Panc1 (cell line): ENCODE data around the gene KRTAP9-1. TPM values are rescaled to one million over a fixed set of nuclear protein-coding genes. Genes with fewer than 3 reads are reported as not detected.

Experiments
- ATAC-seq: fragments of 200-7000 bp; cut with Tn5 transposase; 2 replicates; pipeline ENCODE4 v1.9.1; 2020; ENCODE audit warnings: mild to moderate bottlenecking, moderate library complexity
- BruUV-seq: library from RNA; stranded (reverse); fragments of 400-500 nt; replicated peaks from 2 replicates; lab custom pipeline; 2021; lab: Mats Ljungman, UMichigan
- CTCF ChIA-PET: fragments of 300-600 bp; sonication (Branson Sonifier 250); formaldehyde crosslinking; loops from one replicate; lab custom pipeline; 2022; ENCODE audit warnings: antibody characterized with exemption; lab: Charles Lee
- POLR2A ChIA-PET: fragments of 300-600 bp; sonication (Branson Sonifier 250); formaldehyde crosslinking; loops from one replicate; lab custom pipeline; 2022; ENCODE audit warnings: antibody characterized with exemption; lab: Charles Lee
- DNase-seq: peaks from one replicate; pipeline ENCODE4 v3.0.0-alpha.2; 2010; ENCODE audit warnings: low read depth, low spot score
- H3K27ac ChIP-seq: 2 replicates; pipeline ENCODE4 v1.5.1; 2011; ENCODE audit warnings: mild to moderate bottlenecking, low read length, inconsistent platforms
- H3K27me3 ChIP-seq: fragments of 200-500 bp; sonication (Bioruptor generic); 2 replicates; pipeline ENCODE4 v1.6.0; 2014; ENCODE audit warnings: low read length, inconsistent platforms; ENCODE audit not compliant: control insufficient read depth, insufficient read depth
- H3K36me3 ChIP-seq: fragments of 200-500 bp; sonication (Bioruptor generic); 2 replicates; pipeline ENCODE4 v1.5.1; 2014; ENCODE audit warnings: inconsistent platforms, mild to moderate bottlenecking, low read length, moderate library complexity; ENCODE audit not compliant: control insufficient read depth, insufficient read depth
- H3K4me1 ChIP-seq: 2 replicates; pipeline ENCODE4 v1.5.1; 2011; ENCODE audit warnings: inconsistent platforms, mild to moderate bottlenecking, low read length, moderate library complexity; ENCODE audit not compliant: control insufficient read depth, insufficient read depth
- H3K4me3 ChIP-seq, 2 experiments: 2 replicates each; pipeline ENCODE4 v1.5.1; 2011 to 2012; ENCODE audit warnings: low read depth in 2 of 2, low read length in 2 of 2, mild to moderate bottlenecking in 2 of 2, inconsistent platforms in 1 of 2, moderate library complexity in 1 of 2
- H3K9me3 ChIP-seq: fragments of 200-500 bp; sonication (Bioruptor generic); 2 replicates; pipeline ENCODE4 v1.5.1; 2014; ENCODE audit warnings: low read depth, mild to moderate bottlenecking, inconsistent platforms, low read length, moderate library complexity; ENCODE audit not compliant: control insufficient read depth, insufficient read depth
- POLR2AphosphoS5 ChIP-seq: IDR thresholded peaks from 2 replicates; pipeline ENCODE4 v1.6.1; 2012; ENCODE audit warnings: mild to moderate bottlenecking, low read depth, low read length, moderate library complexity
- SIN3A ChIP-seq: IDR thresholded peaks from 2 replicates; pipeline ENCODE4 v1.6.1; 2012; ENCODE audit warnings: low read depth, mild to moderate bottlenecking, low read length, moderate library complexity, borderline replicate concordance; ENCODE audit not compliant: insufficient read depth
- TCF7L2 ChIP-seq: IDR thresholded peaks from 2 replicates; pipeline ENCODE4 v1.6.1; 2011; ENCODE audit warnings: mild to moderate bottlenecking, low read depth, low read length, inconsistent platforms
- in situ Hi-C: cut with HindIII; loops from 2 replicates; pipeline ENCODE4 v1.10.0; 2016; ENCODE audit warnings: low sequenced_read_pairs, low pct_unique_long_range_greater_than_20kb
- intact Hi-C: fragments of 100-400 bp; cut with micrococcal nuclease; formaldehyde crosslinking; loops from one replicate; pipeline ENCODE4 v1.10.0; 2022; ENCODE audit not compliant: unreplicated experiment
- total RNA-seq: library from RNA; stranded (reverse); gene quantifications from one replicate; pipeline ENCODE4 v1.2.1, GENCODE V29; 2021; ENCODE audit not compliant: unreplicated experiment
- TF ChIP-seq, protein P1 (sequence below), 2 experiments: IDR thresholded peaks; 2 replicates each; pipeline ENCODE4 v1.6.1; 2011 to 2012; ENCODE audit warnings: low read depth in 2 of 2, control low read depth in 1 of 2, low read length in 1 of 2, mild to moderate bottlenecking in 1 of 2, moderate library complexity in 1 of 2; ENCODE audit not compliant: insufficient read depth in 1 of 2
- TF ChIP-seq, protein P2 (sequence below): fragments of 450-650 bp; IDR thresholded peaks from 2 replicates; pipeline ENCODE4 v1.5.1; 2017; ENCODE audit warnings: mild to moderate bottlenecking

The KRTAP9-1 gene
- total RNA-seq, 1 experiment from 2014 or later: not detected

DNA sequence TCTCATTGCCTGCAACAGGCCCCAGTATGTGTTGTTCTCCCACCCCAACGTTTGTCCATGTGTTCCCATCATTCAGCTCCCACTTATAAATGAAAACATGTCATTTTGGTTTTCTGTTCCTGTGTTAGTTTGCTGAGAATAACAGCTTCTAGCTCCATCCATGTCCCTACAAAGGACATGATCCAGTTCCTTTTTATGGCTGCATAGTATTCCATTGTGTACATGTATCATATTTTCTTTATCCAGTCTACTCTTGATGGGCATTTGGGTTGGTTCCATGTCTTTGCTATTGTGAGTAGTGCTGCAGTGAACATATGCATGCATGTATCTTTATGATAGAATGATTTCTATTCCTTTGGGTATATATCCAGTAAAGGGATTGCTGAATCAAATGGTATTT lies 26.0 kb downstream of the KRTAP9-1 start:
- Histone ChIP-seq H3K4me3 (no peak overlapping the region), H3K36me3 (no peaks in the 10 kb centered on the region), H3K9me3 (no peaks in the 10 kb centered on the region), H3K4me1 (no peaks in the 10 kb centered on the region), H3K27me3 (no peaks in the 10 kb centered on the region; the same call in 1 of the 2 replicates), H3K27ac (no peak overlapping the region)
- ChIA-PET POLR2A (no interaction called here), CTCF (no interaction called here)
- no TSS peak for BruUV-seq
- in situ Hi-C loops (no loop called here), intact Hi-C loops (no loop called here)
- ATAC-seq: no peak
- no peak for DNase-seq
- TF ChIP-seq POLR2AphosphoS5: no peak
- no peak for TF ChIP-seq TCF7L2
- TF ChIP-seq, protein P1, sequence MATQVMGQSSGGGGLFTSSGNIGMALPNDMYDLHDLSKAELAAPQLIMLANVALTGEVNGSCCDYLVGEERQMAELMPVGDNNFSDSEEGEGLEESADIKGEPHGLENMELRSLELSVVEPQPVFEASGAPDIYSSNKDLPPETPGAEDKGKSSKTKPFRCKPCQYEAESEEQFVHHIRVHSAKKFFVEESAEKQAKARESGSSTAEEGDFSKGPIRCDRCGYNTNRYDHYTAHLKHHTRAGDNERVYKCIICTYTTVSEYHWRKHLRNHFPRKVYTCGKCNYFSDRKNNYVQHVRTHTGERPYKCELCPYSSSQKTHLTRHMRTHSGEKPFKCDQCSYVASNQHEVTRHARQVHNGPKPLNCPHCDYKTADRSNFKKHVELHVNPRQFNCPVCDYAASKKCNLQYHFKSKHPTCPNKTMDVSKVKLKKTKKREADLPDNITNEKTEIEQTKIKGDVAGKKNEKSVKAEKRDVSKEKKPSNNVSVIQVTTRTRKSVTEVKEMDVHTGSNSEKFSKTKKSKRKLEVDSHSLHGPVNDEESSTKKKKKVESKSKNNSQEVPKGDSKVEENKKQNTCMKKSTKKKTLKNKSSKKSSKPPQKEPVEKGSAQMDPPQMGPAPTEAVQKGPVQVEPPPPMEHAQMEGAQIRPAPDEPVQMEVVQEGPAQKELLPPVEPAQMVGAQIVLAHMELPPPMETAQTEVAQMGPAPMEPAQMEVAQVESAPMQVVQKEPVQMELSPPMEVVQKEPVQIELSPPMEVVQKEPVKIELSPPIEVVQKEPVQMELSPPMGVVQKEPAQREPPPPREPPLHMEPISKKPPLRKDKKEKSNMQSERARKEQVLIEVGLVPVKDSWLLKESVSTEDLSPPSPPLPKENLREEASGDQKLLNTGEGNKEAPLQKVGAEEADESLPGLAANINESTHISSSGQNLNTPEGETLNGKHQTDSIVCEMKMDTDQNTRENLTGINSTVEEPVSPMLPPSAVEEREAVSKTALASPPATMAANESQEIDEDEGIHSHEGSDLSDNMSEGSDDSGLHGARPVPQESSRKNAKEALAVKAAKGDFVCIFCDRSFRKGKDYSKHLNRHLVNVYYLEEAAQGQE (IDR thresholded peaks at IDR 0.05; ENCODE audit: insufficient read depth in 1 of 2, low read depth in 2 of 2, low read length in 1 of 2): no peak
- TF ChIP-seq, protein P2, sequence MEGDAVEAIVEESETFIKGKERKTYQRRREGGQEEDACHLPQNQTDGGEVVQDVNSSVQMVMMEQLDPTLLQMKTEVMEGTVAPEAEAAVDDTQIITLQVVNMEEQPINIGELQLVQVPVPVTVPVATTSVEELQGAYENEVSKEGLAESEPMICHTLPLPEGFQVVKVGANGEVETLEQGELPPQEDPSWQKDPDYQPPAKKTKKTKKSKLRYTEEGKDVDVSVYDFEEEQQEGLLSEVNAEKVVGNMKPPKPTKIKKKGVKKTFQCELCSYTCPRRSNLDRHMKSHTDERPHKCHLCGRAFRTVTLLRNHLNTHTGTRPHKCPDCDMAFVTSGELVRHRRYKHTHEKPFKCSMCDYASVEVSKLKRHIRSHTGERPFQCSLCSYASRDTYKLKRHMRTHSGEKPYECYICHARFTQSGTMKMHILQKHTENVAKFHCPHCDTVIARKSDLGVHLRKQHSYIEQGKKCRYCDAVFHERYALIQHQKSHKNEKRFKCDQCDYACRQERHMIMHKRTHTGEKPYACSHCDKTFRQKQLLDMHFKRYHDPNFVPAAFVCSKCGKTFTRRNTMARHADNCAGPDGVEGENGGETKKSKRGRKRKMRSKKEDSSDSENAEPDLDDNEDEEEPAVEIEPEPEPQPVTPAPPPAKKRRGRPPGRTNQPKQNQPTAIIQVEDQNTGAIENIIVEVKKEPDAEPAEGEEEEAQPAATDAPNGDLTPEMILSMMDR: no peak
- TF ChIP-seq SIN3A: no peak

DNA sequence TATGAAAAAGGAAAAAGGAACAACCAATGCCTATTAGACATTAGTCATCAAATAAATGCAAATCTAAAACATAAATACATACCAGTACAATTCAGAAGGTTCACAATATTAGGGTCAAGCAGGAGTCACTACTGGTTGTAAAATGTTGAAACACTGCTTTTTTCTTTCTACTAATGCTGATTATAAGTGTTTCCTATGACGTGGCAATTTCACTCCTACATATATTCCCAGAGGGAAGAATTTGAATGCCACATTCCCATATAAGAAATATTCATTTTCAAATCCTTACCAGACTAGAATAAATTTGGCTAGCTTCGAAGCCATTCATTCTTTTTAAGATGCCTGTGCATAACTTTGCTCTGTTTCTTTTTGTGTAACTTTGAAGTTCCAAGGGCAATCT lies 34.1 kb downstream of the KRTAP9-1 start:
- Histone ChIP-seq H3K4me3 (no peak overlapping the region), H3K27me3 (peaks cover 13% of the 10 kb centered on the region; the same call in 1 of the 2 replicates), H3K9me3 (no peaks in the 10 kb centered on the region), H3K27ac (no peak overlapping the region), H3K36me3 (no peaks in the 10 kb centered on the region), H3K4me1 (no peaks in the 10 kb centered on the region)
- no TSS peak for BruUV-seq
- no peak for DNase-seq
- in situ Hi-C loops (no loop called here), intact Hi-C loops (no loop called here)
- POLR2A ChIA-PET: no interaction called here
- TF ChIP-seq, protein P2: no peak
- CTCF ChIA-PET: no interaction called here
- no peak for ATAC-seq
